ENCODE results near the gene SART3.
"Not testable (repeated sequence)": the region's sequence is repeated elsewhere in the genome, so short reads cannot be mapped to it uniquely, and the experiment has no call there.

The SART3 gene

DNA sequence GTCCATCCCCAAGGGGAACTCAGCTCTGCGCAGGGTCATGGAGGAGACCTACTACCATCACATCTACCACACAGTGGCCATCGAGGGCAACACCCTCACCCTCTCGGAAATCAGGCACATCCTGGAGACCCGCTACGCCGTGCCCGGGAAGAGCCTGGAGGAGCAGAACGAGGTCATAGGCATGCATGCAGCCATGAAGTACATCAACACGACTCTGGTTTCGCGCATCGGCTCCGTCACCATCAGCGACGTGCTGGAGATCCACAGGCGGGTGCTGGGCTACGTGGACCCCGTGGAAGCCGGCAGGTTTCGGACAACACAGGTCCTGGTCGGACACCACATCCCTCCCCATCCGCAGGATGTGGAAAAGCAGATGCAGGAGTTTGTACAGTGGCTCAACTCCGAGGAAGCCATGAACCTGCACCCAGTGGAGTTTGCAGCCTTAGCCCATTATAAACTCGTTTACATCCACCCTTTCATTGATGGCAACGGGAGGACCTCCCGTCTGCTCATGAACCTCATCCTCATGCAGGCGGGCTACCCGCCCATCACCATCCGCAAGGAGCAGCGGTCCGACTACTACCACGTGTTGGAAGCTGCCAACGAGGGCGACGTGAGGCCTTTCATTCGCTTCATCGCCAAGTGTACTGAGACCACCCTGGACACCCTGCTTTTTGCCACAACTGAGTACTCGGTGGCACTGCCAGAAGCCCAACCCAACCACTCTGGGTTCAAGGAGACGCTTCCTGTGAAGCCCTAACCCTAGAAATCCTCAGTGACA is 42.1 kb downstream of the SART3 start:
- no peak for DNase-seq

DNA sequence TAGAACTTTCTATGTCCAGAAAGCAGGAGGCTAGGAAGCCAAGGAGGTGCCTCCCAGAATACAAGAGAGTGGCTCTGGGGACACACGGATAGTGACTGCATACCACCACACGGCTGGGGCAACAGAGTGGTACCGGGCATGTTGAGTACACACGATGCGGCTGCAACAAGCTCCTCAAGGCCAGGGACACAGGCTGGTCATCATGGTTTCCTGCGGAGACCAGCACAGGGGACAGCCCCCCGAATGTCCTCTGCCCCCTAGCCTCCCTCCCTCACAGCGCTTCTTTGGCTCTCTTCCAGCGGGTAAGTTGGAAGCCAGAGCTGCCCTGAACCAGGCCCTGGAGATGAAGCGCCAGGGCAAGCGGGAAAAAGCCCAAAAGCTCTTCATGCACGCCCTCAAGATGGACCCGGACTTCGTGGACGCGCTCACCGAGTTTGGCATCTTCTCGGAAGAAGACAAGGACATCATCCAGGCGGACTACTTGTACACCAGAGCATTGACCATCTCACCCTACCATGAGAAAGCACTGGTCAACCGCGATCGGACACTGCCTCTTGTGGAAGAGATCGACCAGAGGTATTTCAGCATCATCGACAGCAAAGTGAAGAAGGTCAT is 42.8 kb downstream of the SART3 start:
- no peak for DNase-seq

GRCh38 chr12:108517288-108518100 is 43.5 kb downstream of the SART3 start:
- DNase-seq: no peak

GRCh38 chr12:108516511-108517275 is 44.3 kb downstream of the SART3 start:
- no peak for DNase-seq

GRCh38 chr12:108515916-108516315 is 45.1 kb downstream of the SART3 start:
- DNase-seq: no peak

GRCh38 chr12:108514973-108515814 is 45.8 kb downstream of the SART3 start, which contains the start of gene FICD:
FICD (plus strand) TSS chr12:108515277; CDS start chr12:108516973, 1,696 bp downstream.
- DNase-seq: peak; percentile 97

- no peak for DNase-seq
Observed at GRCh38 chr12:108514468-108514972, 46.5 kb downstream of the SART3 start.

DNA sequence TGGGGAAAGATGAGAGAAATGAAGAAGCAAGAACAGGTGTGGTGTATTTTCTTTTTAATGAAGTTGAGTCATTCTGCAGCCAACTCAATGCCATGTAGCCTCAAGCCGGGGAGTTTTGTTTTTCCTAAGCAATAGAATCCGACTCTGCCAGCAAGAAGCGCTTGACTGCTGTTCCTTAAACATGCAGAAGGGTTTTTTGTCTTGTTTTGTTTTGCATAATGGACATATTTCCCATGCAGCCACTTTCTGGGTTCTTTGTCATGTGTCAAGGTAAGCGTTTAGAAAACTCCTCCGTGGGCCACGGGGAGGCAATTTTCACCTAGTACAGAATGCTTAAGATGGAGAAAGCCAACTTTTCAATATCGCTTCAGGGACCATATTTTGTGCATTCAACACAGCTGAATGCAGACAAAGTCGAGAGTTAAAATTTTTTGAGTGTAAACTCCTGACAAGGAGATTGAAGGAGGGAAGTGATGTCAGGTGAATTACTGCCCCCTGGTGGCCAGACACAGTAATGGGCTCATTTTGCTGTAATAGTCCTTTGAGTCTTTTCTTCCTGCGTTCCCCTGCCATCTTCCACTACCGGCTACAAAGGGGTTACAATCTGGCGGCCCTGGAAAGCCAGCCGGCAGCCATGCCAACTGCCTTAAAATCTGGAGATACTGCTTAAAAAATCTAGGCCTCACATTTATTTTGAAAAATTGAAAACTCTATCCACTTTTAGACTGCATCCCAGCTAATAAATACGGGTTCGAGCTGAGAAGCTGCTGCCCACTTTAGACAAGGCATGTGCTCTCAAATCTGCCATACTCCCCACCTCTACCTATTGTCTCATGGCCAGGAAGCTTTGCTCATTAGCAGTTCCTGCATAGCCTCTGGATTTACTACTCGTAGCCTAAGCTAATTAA is 49.1 kb downstream of the SART3 start:
- DNase-seq: no peak

- no peak for DNase-seq
Observed at GRCh38 chr12:108510836-108511235, 50.1 kb downstream of the SART3 start.

- DNase-seq: no peak
Observed at GRCh38 chr12:108509806-108510205, 51.2 kb downstream of the SART3 start.

DNA sequence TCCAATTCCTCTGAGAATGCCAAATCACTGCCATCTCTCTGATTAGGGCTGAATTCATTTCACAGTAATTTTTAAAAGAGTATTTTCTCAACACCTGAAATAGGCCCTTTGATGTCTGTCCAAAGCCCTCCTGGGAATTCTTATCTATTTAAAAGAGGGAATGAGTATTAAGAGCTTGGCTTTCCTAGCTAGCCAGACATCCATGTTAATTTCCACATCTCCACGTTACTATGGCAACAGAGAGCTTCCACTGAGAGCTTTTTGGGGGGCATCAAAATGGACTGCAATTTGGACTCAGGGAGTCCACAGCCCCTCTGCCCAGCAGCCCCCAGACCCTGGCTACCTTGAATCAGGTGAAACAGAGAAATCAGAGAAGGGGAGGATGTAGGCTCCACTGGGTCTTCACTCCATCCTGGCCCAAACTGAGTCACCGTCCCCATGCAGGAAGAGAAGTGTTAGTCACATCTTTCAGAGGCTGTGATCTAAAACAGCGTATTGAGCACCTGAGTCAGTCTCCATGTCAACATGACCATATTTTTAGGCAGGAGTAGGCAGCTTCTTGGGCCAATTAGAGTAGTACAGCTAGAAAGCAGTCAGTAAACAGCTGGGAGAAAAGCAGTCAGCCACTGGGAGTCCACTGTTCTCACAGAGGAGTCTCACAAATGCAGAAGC is 52.9 kb downstream of the SART3 start:
- DNase-seq: no peak

GRCh38 chr12:108505129-108505528 is 55.8 kb downstream of the SART3 start:
- DNase-seq: no peak

- no peak for DNase-seq
Observed at GRCh38 chr12:108502922-108503321, 58.1 kb downstream of the SART3 start.

DNA sequence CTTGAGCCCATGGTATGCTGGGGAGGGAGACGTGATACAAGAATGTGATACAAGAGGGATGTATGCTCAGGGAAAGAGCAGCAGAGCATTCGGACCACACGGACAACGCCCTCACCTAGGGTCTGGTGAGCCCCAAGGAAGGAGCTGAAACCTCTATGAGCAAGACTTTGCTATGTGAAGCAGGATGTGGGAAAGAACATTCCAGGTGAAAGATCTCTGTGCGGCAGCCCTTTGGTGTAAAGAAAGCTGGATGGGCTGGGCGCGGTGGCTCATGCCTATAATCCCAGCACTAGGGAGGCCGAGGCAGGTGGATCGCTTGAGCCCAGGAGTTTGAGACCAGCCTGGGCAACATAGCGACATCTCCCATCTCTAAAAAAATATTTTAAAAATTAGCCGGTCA is 62.8 kb downstream of the SART3 start:
- DNase-seq: no peak

DNA sequence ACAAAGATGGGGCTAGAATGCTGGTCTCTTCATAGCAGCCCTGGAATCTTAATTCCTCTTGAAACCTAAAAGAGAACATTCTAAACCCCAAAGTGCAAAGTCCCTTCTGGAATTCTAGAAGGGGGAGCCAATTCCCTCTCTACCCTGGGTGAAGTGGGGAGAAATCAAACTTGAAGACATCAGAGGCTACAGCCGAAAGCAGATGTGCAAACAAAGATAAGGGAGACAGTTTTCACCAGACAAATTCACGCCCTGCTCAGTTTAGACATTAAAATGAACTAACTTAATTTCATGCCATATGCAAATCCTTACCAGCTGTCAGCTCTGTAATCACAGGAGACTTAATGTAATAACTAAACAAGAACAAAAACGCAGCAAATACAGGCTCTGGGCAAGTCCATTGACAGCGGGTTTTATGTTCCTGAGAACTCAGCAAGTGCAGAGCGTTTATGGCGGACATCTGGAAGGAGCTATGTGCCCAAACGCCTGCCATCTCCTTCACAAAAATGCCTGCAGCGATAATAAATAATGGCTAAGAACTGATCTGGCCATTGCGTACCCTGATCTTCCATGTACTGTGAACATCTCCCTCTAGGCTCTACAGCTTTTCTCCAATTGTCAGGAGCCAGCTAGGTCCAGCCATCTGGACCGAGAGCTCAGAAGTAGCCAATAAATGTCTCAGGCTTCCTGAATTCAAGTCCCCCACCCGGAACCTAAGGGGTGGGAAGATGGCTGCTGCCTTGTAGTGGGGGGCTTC is 65.0 kb downstream of the SART3 start:
- DNase-seq: no peak

DNA sequence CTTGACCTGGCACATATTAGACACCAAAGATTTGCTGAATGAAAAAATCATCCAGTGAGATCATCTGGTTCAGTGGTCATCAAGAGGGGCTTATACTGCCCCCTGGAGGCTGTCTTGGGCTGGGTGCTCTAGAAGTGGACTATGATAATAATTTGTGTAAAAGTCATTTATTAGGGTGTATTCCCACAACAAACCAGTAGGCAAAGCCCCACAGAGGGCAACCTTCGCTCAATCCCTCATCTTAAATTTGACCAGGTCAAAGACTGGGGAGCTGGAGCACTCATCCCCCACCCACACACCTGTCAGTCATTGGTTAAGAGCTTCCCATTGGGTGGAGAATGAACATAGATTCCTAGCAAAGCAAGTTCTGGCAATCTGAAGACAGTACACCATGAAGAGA is 65.9 kb downstream of the SART3 start:
- DNase-seq: no peak

DNA sequence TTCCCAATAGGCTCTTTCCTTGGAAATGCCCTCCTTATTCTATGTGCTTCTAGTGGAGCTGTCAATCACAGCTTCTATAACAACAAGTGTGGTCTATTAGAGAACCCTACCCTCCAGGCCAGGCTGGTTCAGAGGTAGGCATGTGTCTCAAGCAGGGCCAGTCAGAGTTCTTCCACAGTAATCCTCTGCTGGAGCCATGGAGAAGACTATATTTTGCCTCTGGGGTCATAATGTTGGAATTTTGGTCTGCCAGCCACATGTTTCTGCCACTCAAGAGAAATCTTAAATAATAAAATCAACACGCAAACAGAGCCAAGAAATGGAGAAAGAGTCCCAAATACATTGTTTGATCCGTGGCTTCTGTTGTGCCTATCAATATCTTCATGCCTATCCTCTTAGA is 69.7 kb downstream of the SART3 start:
- no peak for DNase-seq

GRCh38 chr12:108487029-108487428 is 73.9 kb downstream of the SART3 start:
- DNase-seq: not testable (repeated sequence)

GRCh38 chr12:108485371-108485770 is 75.6 kb downstream of the SART3 start:
- not testable (repeated sequence) for DNase-seq

All from NCI-H1048 (cell line).